GM21737 (cell line): ENCODE data around the gene LARP1B.
"Not testable (repeated sequence)": the region's sequence is repeated elsewhere in the genome, so short reads cannot be mapped to it uniquely, and the experiment has no call there.

Experiments
- ATAC-seq: cut with Tn5 transposase; IDR thresholded peaks from one replicate; pipeline ENCODE4 v1.9.1; 2021; ENCODE audit warnings: mild to moderate bottlenecking, moderate library complexity; ENCODE audit not compliant: unreplicated experiment

Gene LARP1B

DNA sequence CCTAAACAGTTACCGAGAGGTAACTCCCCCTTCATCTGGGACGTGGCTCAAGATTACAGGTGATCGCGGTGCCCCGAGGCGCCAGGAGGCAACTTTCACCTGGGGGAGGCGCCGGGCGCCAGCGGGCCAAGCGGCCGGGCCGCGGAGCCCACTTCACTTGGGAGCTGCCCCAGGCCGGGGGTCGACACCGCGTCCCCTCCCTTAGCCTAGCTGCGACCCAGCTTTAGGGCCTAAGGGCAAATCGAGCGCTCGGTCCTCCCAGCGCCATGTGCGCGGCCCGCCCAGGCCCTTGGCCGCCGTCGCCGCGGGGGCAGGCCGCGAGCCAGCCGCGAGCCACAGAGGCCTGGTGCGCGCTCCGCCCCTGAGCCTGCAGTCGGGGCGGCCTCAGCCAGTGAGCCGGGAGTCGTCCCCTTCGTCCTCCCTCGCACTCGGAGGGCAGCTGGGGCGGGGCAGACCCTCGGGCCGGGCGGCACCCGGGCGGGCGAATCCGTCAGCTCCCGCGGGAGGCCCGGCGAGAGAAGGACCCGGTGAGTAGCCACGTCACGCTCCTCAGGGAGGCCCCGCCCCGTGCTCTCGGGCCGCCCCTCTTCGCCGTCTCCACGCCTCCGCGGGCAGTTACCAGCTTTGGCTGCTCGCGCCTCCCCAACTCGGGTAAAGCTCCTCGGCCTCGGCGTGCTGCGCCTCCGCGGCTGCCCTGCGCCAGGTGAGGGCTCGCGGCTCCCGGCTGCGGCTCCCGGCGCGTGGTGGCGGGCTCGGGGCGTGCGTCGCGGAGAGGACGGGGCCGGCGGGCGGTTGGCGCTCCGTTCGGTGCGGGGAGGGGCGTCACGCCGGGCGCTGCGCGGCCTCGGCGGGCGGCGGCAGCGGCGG is at the start of gene LARP1B:
Gene LARP1B, plus strand, starts transcription at position 614 of the 867 bp plus-strand sequence. CDS start 13,640 bp downstream, outside the sequence.
- ATAC-seq = peak; percentile 91

DNA sequence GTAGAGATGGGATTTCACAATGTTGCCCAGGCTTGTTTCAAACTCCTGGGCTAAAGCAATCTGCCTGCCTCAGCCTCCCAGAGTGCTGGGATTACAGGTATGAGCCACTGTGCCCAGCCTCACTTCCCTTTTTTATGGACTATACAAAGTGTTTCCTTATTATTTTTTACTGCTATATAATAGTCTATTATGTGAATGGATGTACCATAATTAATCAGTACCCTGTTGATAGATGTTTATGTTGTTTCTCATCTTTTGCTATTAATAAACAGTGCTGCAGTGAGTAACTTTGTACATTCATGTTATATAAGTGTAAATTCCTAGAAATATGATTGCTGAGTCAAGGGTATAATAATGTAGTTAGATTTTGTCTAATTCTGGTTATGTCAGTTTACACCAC is 35.8 kb upstream of the LARP1B start:
- no peak for ATAC-seq

DNA sequence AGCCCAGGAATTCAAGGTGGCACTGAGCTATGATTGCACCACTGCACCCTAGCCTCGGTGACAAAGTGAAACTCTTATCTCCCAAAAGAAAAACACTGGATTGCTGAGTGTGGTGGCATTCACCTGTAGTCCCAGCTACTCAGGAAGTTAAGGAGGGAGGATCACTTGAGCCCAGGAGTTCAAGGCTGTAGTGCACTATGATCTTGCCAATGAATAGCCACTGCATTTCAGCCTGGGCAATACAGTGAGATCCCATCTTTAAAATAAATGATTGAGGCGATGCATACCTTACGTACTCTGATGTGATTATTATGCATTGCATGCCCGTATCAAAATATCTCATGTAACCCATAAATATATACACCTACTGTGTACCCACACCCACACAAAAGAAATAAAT is 31.2 kb upstream of the LARP1B start:
- ATAC-seq = no peak

DNA sequence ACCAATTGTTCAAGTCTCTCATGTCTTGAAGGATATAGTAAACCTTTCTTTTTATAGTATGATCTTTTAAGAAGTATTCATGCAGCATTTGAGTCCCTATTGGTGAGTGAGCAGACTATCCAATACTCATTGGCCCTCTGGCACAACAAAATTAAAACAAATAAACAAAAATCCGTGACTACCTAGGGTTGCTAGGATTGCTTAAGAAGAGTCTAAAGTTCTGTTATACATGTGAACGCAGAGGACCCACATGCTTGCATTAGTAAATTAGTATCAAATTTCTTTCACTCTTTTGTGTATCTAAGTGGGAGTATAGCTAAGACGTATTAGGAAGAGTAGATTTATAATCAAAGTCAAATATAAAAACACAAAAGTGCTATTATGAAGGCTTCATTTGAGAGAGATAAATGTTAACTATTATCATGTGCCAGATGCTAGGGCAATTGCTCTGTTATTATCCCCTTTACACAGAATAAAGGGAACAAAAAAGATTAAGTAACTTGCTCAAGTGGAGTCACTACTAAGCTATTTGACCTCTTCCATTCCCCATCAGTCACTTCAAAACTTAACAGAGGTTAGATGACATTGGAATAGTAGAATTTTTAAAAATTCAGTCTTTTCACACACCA is 29.2 kb upstream of the LARP1B start:
- no peak for ATAC-seq

DNA sequence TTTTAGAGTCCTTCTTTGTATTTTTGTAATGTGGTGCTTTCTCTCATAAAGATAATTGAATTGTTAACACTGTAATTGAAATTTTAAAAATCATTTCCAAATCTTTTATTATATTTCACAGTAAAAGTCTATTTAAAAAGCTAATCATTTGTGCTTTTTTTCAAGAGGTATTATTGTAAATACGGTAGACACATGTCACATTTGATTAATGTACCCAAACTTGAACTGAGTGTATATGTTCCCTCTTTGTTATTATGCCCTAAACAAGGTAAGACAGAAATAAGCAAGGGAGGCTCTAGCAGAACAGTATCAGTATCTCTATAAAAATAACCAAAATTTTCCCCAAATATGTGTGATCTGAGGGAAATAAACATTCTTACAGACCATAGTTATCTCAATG is 21.5 kb upstream of the LARP1B start:
- ATAC-seq = no peak

- ATAC-seq = not testable (repeated sequence)
Observed at GRCh38 chr4:128047019-128047418, 14.1 kb upstream of the LARP1B start.

- ATAC-seq = not testable (repeated sequence)
Observed at GRCh38 chr4:128047514-128047913, 13.6 kb upstream of the LARP1B start.

DNA sequence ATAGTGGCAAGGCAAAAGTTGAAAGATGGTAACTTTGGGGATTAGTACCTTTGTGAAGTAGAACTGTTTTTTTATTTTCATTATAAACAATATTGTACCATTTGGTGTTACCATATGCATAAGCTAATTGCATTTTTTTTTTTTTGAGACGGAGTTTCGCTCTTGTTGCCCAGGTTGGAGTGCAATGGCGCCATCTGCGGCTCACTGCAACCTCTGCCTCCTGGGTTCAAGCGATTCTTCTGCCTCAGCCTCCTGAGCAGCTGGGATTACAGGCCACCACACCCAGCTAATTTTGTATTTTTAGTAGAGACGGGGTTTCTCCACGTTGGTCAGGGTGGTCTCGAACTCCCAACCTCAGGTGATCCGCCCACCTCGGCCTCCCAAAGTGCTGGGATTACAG is 9.9 kb upstream of the LARP1B start:
- not testable (repeated sequence) for ATAC-seq

DNA sequence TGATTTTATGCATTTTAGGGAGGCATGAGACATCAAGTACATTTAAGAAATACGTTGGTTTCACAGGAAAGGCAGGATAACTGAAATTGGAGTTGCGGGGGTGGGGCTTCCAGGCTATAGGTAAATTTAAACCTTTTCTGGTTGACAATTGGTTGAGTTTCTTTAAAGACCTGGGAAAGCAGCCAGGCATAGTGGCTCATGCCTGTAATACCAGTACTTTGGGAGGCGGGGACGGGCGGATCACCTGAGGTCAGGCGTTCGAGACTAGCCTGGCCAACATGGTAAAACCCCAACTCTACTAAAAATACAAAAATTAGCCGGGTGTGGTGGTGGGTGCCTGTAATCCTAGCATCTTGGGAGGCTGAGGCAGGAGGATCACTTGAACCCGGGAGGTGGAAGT is 6.2 kb upstream of the LARP1B start:
- ATAC-seq = not testable (repeated sequence)

- ATAC-seq = not testable (repeated sequence)
Observed at GRCh38 chr4:128055441-128056206, 5.5 kb upstream of the LARP1B start.

DNA sequence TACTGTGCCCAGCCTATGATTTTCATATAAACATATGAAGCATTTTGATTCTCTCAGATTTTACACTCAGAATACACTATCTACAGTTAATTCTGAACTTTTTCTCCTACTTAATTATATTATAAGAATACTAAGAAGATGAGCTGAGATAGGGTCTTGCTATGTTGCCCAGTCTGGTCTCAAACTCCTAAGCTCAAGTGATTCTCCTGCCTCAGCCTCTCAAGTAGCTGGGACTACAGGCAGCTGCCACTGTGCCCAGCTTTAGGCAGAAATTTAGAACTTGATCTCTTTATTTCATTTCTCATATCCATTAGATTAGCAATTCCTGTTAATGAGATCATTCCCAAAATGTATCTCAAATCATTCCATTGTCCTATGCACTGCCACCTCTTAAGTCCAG is 4.7 kb upstream of the LARP1B start:
- no peak for ATAC-seq

GRCh38 chr4:128060121-128060698 is 902 bp upstream of the LARP1B start:
- ATAC-seq = no peak

DNA sequence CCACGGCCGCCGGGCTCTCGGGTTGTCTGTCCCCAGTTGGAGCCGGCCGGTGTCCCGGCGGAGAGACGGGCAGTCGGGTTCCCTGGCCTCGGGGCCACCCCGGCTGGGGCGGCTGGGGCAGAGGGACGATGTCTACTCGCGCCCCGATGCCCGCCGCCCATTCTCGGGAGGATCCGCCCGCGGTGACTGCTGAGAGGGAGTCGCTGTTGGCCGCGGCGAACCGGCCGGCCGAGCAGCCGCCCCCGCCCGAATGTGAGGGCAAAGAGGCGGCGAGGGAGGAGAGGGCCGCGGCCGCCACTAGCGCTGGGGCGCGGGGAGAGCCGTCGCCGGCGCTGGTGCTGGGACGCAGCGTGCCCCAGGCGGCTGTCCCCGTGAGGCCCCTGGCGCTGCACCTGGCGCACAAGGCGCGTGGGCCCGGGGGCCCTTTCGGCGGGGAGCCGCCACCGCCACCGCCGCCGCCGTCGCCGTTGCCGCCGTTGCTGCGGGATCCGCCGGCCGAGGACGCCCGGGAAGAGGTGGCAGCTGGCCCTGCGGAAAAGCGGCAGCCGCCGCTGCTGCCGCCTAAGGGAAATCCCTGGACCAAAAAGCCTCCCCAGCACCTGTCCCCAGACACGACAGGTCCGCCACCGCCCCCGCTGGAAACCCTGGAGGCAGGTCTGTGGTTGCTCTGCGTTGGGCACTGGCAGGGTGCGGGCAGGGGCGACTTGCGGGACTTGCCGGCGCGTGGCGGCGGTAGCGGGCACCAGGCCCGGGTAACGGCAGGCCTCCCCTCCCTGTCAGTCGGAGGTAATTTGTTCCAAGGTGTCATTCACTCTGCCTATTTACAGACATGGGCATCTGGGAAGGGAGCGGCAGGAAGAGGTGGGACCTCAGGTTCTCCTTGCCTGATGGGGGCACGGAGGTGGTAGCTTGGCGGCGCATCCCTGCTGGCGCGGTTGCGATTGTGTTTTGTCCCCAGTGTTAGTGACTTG is 739 bp downstream of the LARP1B start:
- ATAC-seq = peak; percentile 38

DNA sequence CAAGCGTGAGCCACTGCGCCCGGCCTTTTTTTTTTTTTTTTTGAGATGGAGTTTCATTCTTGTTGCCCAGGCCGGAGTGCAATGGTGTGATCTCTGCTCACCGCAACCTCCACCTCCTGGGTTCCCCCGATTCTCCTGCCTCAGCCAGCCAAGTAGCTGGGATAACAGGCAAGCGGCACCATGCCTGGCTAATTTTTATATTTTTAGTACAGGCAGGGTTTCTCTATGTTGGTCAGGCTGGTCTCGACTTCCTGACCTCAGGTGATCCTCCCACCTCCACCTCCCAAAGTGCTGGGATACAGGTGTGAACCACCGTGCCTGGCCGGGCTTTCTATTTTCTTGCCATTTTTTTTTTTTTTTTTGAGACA is 5.3 kb downstream of the LARP1B start:
- not testable (repeated sequence) for ATAC-seq

DNA sequence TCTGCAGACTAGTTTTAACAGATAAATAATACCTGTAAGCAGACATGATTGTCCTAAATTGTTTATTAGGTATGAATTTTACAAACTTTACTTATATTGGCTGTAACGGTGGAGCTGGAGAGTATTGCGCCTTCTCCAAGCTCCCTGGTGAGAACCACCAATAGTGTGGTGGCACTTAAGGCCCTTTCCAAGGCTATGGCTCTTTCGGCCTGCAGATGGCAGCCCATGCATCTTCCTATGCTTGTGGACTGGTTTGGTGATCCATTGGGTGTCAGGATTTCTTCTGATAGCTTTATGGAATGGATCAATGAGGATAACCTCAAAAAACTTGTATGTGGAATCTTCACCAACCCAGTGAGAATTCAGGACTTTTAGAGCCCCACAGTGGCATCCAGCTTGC is 7.8 kb downstream of the LARP1B start:
- ATAC-seq = no peak

- ATAC-seq = no peak
Observed at GRCh38 chr4:128076464-128076863, 15.4 kb downstream of the LARP1B start.

DNA sequence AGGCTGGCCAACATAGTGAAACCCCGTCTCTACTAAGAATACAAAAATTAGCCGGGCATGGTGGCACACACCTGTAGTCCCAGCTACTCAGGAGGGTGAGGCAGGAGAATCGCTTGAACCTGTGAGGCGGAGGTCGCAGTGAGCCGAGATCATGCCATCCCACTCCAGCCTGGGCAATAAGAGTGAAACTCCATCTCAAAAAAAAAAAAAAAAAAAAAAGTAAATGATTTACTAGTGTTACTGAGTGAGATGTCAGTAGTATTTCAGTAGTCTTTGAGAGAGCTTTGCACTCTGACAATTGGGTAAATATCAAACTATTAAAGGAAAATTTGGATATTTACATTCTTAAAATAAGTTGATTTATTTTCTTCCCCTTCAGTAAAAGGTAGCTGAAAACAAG is 34.2 kb downstream of the LARP1B start:
- not testable (repeated sequence) for ATAC-seq

GRCh38 chr4:128107766-128108165 is 46.7 kb downstream of the LARP1B start:
- ATAC-seq = no peak

DNA sequence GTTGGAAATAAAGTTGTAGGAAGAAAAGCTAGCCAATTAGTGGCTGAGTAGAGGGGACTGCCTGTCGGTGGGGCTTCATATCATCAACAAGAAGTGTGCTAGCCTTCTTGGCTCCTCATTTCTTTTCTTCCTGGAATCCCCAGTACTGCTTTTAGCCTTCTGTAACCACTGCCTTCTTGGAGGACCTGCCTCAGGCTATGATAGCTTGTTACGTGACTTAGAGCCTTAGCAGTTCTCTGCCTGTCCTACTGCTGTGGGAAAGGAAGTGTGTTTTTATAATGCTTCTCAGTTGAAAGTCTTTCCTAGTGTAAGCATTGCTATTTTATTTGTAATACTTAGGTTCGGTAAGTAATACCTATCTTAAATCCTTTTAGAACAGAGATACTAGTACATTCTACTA is 61.9 kb downstream of the LARP1B start:
- no peak for ATAC-seq

GRCh38 chr4:128130621-128131020 is 69.5 kb downstream of the LARP1B start:
- ATAC-seq = no peak
